Activated CD8-positive, alpha-beta T cell treated with anti-CD3 and anti-CD28 coated beads for 36 hours (primary cell): ENCODE results near the gene E2F2. TPM values are rescaled to one million over a fixed set of nuclear protein-coding genes. Genes with fewer than 3 reads are reported as not detected.

Experiments used
- ATAC-seq: fragments of 200-7000 bp; cut with Tn5 transposase; one replicate; pipeline ENCODE4 v1.10.0; 2021; ENCODE audit warnings: mild to moderate bottlenecking, moderate library complexity
- CTCF ChIA-PET: fragments of 350-600 bp; sonication (Branson Sonifier 250); formaldehyde crosslinking; loops from one replicate; lab custom pipeline; 2021; ENCODE audit warnings: antibody characterized with exemption; lab: Charles Lee
- POLR2A ChIA-PET: fragments of 350-600 bp; sonication (Branson Sonifier 250); formaldehyde crosslinking; loops from one replicate; lab custom pipeline; 2021; ENCODE audit warnings: antibody characterized with exemption; lab: Charles Lee
- DNase-seq: peaks from one replicate; pipeline ENCODE4 v3.0.0-alpha.2; 2020
- H3K27ac Mint-ChIP-seq: one replicate; pipeline ENCODE4 v1.8.0; 2021; ENCODE audit warnings: mild to moderate bottlenecking, mixed read lengths
- H3K27me3 Mint-ChIP-seq: one replicate; pipeline ENCODE4 v1.8.0; 2021; ENCODE audit warnings: mixed read lengths
- H3K36me3 Mint-ChIP-seq: one replicate; pipeline ENCODE4 v1.8.0; 2021; ENCODE audit warnings: low read depth, mixed read lengths
- H3K4me1 Mint-ChIP-seq: one replicate; pipeline ENCODE4 v1.8.0; 2021; ENCODE audit warnings: low read depth, mixed read lengths
- H3K4me3 Mint-ChIP-seq: one replicate; pipeline ENCODE4 v1.8.0; 2021; ENCODE audit warnings: mild to moderate bottlenecking, moderate library complexity, mixed read lengths
- H3K9me3 Mint-ChIP-seq: one replicate; pipeline ENCODE4 v1.8.0; 2021; ENCODE audit warnings: mixed read lengths
- CTCF ChIP-seq: fragments of 200-600 bp; IDR thresholded peaks from one replicate; pipeline ENCODE4 v1.8.0; 2022; ENCODE audit warnings: antibody characterized with exemption, mild to moderate bottlenecking
- intact Hi-C: fragments of 100-400 bp; cut with micrococcal nuclease; formaldehyde crosslinking; loops from one replicate; pipeline ENCODE4 v1.10.0; 2022
- total RNA-seq, 2 experiments: library from RNA; stranded (reverse); gene quantifications; one replicate each; pipeline ENCODE4 v1.2.3, GENCODE V29; 2021

E2F2 gene
- total RNA-seq, 2 experiments from 2014 or later: 23.7 to 25.3 TPM

DNA sequence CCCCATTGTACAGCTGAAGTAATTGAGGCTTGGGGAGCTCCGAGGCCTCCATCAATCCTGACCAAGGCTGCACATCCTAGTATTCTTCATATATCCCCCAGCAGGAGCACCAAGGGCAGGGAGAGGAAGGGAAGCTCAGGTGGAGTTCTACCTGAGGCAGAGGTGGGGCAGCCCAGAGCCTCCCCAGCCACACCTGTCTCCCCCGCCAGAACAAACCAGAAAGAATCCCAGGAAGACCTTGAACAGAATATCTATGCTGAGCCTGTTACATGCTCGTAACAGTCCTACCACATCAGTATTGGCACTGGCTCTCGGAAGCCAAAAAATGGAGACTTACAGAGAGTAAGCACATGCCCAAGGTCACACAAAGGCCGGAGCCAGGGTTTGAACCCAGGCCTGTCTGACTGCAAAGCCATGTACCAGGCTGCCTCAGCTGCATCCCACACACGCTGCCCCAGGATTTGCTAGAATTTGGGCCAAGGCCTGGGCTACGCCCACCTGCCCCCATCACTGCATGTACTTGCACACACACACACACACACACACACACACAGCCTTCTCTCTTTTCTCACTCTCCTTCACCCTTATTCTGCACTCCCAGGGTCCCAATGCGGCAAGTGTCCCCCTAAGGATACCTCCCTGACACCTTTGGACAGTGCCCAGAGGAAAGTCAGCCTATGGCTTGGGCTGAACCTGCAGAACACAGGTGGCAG, 4.5 kb downstream of the E2F2 start:
- DNase-seq: no peak
- no peaks in the 10 kb centered on the region for H3K9me3 Mint-ChIP-seq
- ATAC-seq: no peak
- no peak overlapping the region for H3K4me3 Mint-ChIP-seq
- ChIA-PET POLR2A (interaction anchor here (0.6 to 4.8 kb wide), 9 partner anchors 9 to 224 kb away, joined by 3 to 22 read pairs (median 4); partner anchors contain the start of gene RPL11), CTCF (interaction anchor here (0.7 to 14.8 kb wide), 5 partner anchors 11 to 111 kb away, joined by 3 to 202 read pairs (median 10); no protein-coding TSS in a partner anchor)
- TF ChIP-seq CTCF: no peak
- peaks cover 61% of the 10 kb centered on the region for H3K4me1 Mint-ChIP-seq
- H3K27me3 Mint-ChIP-seq: no peaks in the 10 kb centered on the region
- peaks cover 55% of the 10 kb centered on the region for H3K36me3 Mint-ChIP-seq
- intact Hi-C loops: no loop called here
- H3K27ac Mint-ChIP-seq: peak overlapping the region; percentile 39

- H3K27me3 Mint-ChIP-seq: no peaks in the 10 kb centered on the region
- no peaks in the 10 kb centered on the region for H3K9me3 Mint-ChIP-seq
- peak overlapping the region; percentile 26 for H3K4me3 Mint-ChIP-seq
- intact Hi-C loops: no loop called here
- no peak for DNase-seq
- H3K27ac Mint-ChIP-seq: peak overlapping the region; percentile 39
- POLR2A ChIA-PET: interaction anchor here (0.6 to 2.9 kb wide), 10 partner anchors 8 to 289 kb away, joined by 3 to 10 read pairs (median 4); no protein-coding TSS in a partner anchor
- ATAC-seq: no peak
- H3K36me3 Mint-ChIP-seq: peaks cover 62% of the 10 kb centered on the region
- no peak for TF ChIP-seq CTCF
- H3K4me1 Mint-ChIP-seq: peaks cover 59% of the 10 kb centered on the region
- CTCF ChIA-PET: interaction anchor here (1.4 to 14.8 kb wide), 7 partner anchors 14 to 139 kb away, joined by 3 to 202 read pairs (median 7); no protein-coding TSS in a partner anchor
Measured at GRCh38 chr1:23525558-23526250, 5.3 kb downstream of the E2F2 start.

DNA sequence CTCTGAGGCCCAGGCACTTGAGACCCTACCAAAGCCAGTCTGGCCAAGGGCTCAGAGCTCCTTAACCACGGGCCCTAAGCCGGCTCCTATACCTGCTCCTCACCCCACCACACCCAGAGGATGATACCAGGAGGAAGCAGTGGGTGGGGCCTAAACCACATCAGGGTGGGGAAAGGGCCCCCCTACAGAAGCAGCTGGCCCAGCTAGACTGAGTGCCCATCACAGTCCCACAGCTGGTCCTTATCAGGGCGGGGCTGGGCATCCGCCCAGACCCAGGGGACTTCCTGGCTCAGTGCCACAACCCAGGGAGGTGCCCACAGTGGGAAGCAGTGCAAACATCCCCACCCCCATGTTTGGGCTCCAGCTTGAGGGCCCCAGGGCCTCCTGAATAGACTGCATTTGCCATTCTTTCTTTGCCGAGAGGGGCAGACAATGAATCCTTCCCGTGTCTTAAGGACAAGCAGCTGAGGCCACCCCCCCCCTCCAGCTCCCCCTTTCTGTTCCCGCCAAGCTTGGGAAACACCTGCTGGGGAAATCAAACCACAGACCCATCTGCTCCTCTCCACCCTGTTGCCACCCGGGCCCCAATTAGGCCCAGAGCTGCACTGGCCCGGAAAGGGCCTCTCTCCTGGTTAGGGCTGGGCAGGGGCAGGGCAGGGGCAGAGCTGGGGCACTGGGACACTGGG, 6.2 kb downstream of the E2F2 start:
- H3K9me3 Mint-ChIP-seq: no peaks in the 10 kb centered on the region
- ATAC-seq: peak; percentile 12
- TF ChIP-seq CTCF: no peak
- peak; percentile 42 for DNase-seq
- POLR2A ChIA-PET: interaction anchor here (0.5 to 2.9 kb wide), 14 partner anchors 8 to 291 kb away, joined by 3 to 10 read pairs (median 4); no protein-coding TSS in a partner anchor
- CTCF ChIA-PET: interaction anchor here (0.8 to 14.8 kb wide), 10 partner anchors 8 to 140 kb away, joined by 3 to 202 read pairs (median 6); no protein-coding TSS in a partner anchor
- H3K4me1 Mint-ChIP-seq: peaks cover 59% of the 10 kb centered on the region
- H3K27ac Mint-ChIP-seq: no peak overlapping the region
- intact Hi-C loops: no loop called here
- H3K36me3 Mint-ChIP-seq: peaks cover 63% of the 10 kb centered on the region
- no peak overlapping the region for H3K4me3 Mint-ChIP-seq
- no peaks in the 10 kb centered on the region for H3K27me3 Mint-ChIP-seq

DNA sequence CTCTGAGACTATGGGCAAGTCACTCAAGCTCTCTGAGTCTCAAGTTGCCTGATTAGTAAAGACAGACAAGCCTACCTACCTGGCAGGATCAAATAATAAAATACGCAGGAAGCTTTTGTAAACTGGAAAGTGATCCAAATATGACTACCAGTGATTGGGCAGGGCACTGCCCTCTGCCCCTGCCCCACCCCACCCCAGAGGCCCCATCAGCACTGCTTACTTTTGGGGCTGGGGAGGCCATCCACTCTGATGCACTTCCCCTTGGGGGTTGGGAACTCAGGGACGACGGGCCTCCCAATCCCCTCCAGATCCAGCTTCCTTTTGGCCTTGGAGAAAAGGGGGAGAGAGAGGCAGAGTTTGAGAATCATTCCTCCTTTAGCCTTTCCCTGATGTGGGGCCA, 6.9 kb downstream of the E2F2 start:
- H3K4me3 Mint-ChIP-seq: no peak overlapping the region
- H3K27ac Mint-ChIP-seq: no peak overlapping the region
- H3K9me3 Mint-ChIP-seq: no peaks in the 10 kb centered on the region
- no peak for TF ChIP-seq CTCF
- ATAC-seq (no peak), DNase-seq (no peak)
- ChIA-PET POLR2A (interaction anchor here (0.6 to 2.9 kb wide), 11 partner anchors 10 to 212 kb away, joined by 3 to 10 read pairs (median 6); no protein-coding TSS in a partner anchor), CTCF (interaction anchor here (0.8 to 14.8 kb wide), 8 partner anchors 9 to 134 kb away, joined by 3 to 202 read pairs (median 6); no protein-coding TSS in a partner anchor)
- peaks cover 59% of the 10 kb centered on the region for H3K36me3 Mint-ChIP-seq
- no peaks in the 10 kb centered on the region for H3K27me3 Mint-ChIP-seq
- peaks cover 53% of the 10 kb centered on the region for H3K4me1 Mint-ChIP-seq
- intact Hi-C loops: no loop called here
